Loucy (cell line): ENCODE measurements around the gene CDH2.

Source experiments
- H2AFZ ChIP-seq: fragments of 200-600 bp; sonication (generic); 2 replicates; pipeline ENCODE4 v1.6.0; 2016; ENCODE audit warnings: antibody characterized with exemption, mild to moderate bottlenecking, low read length, moderate library complexity
- H3F3A ChIP-seq: fragments of 200-600 bp; 2 replicates; pipeline ENCODE4 v1.6.0; 2016; ENCODE audit warnings: antibody characterized with exemption, low read depth, mild to moderate bottlenecking
- H3K27me3 ChIP-seq: fragments of 200-600 bp; sonication (generic); 2 replicates; pipeline ENCODE4 v1.6.1; 2014; ENCODE audit warnings: low read length, mild to moderate bottlenecking; ENCODE audit not compliant: insufficient read depth, poor library complexity, severe bottlenecking
- H3K36me3 ChIP-seq: fragments of 200-600 bp; sonication (generic); 2 replicates; pipeline ENCODE4 v1.6.1; 2016; ENCODE audit warnings: low read length; ENCODE audit not compliant: insufficient read depth
- H3K4me1 ChIP-seq: fragments of 200-600 bp; sonication (generic); 2 replicates; pipeline ENCODE4 v1.5.1; 2014; ENCODE audit warnings: low read length, mild to moderate bottlenecking; ENCODE audit not compliant: insufficient read depth, poor library complexity, severe bottlenecking
- H3K4me2 ChIP-seq: fragments of 200-600 bp; sonication (generic); 2 replicates; pipeline ENCODE4 v1.6.0; 2014; ENCODE audit warnings: antibody characterized with exemption, low read length, low read depth, mild to moderate bottlenecking; ENCODE audit not compliant: poor library complexity, severe bottlenecking
- H3K4me3 ChIP-seq: fragments of 200-600 bp; sonication (generic); 2 replicates; pipeline ENCODE4 v1.5.1; 2014; ENCODE audit warnings: low read length, mild to moderate bottlenecking, mixed read lengths; ENCODE audit not compliant: poor library complexity, severe bottlenecking
- H3K79me2 ChIP-seq: fragments of 200-600 bp; sonication (generic); 2 replicates; pipeline ENCODE4 v1.6.1; 2014; ENCODE audit warnings: low read length; ENCODE audit not compliant: insufficient read depth
- H3K9ac ChIP-seq: fragments of 200-600 bp; sonication (generic); 2 replicates; pipeline ENCODE4 v1.6.0; 2014; ENCODE audit warnings: mild to moderate bottlenecking, low read depth, low read length, moderate library complexity; ENCODE audit not compliant: poor library complexity, severe bottlenecking
- H3K9me2 ChIP-seq: fragments of 200-600 bp; sonication (generic); replicated peaks from 2 replicates; pipeline ENCODE4 v1.6.1; 2016; ENCODE audit warnings: low read depth, low read length, mixed read lengths
- H3K9me3 ChIP-seq: fragments of 200-600 bp; sonication (generic); 2 replicates; pipeline ENCODE4 v1.6.1; 2014; ENCODE audit warnings: mild to moderate bottlenecking, antibody characterized with exemption, low read length, low read depth; ENCODE audit not compliant: insufficient read depth
- H4K20me1 ChIP-seq: fragments of 200-600 bp; sonication (generic); 2 replicates; pipeline ENCODE4 v1.6.0; 2014; ENCODE audit warnings: antibody characterized with exemption, low read length, mild to moderate bottlenecking; ENCODE audit not compliant: insufficient read depth, poor library complexity, severe bottlenecking
- CTCF ChIP-seq: fragments of 200-600 bp; sonication (generic); conservative IDR thresholded peaks from 2 replicates; pipeline ENCODE4 v1.5.1; 2014; ENCODE audit warnings: mild to moderate bottlenecking, antibody characterized with exemption, low read length
- EZH2phosphoT487 ChIP-seq: fragments of 200-600 bp; IDR thresholded peaks from 2 replicates; pipeline ENCODE4 v1.6.1; 2018; ENCODE audit warnings: antibody characterized with exemption, mild to moderate bottlenecking, moderate library complexity, borderline replicate concordance

The CDH2 gene

GRCh38 chr18:28013066-28013465, 163.9 kb downstream of the CDH2 start:
- Histone ChIP-seq H3K9ac (no peak overlapping the region), H3K4me3 (no peak overlapping the region), H3K79me2 (no peaks in the 10 kb centered on the region), H2AFZ (no peak overlapping the region), H3K4me1 (no peaks in the 10 kb centered on the region), H3K9me3 (no peaks in the 10 kb centered on the region), H3K4me2 (no peak overlapping the region), H4K20me1 (no peaks in the 10 kb centered on the region), H3K27me3 (no peaks in the 10 kb centered on the region), H3K36me3 (peaks cover 20% of the 10 kb centered on the region; the same call in 1 of the 2 replicates), H3F3A (no peaks in the 10 kb centered on the region), H3K9me2 (no peaks in the 10 kb centered on the region)
- TF ChIP-seq CTCF (peak; percentile 56), EZH2phosphoT487 (no peak)

GRCh38 chr18:28012336-28012735, 164.6 kb downstream of the CDH2 start:
- no peaks in the 10 kb centered on the region for H3K9me3 ChIP-seq

GRCh38 chr18:28009589-28009988, 167.3 kb downstream of the CDH2 start:
- Histone ChIP-seq H3K4me1 (no peaks in the 10 kb centered on the region), H2AFZ (no peak overlapping the region), H3K4me2 (no peak overlapping the region), H3K9ac (no peak overlapping the region), H3F3A (no peaks in the 10 kb centered on the region), H3K9me2 (no peaks in the 10 kb centered on the region), H3K9me3 (no peaks in the 10 kb centered on the region), H3K27me3 (no peaks in the 10 kb centered on the region), H3K4me3 (no peak overlapping the region), H4K20me1 (no peaks in the 10 kb centered on the region), H3K36me3 (peaks cover 30% of the 10 kb centered on the region; the same call in 1 of the 2 replicates), H3K79me2 (no peaks in the 10 kb centered on the region)
- TF ChIP-seq EZH2phosphoT487, result no peak
- TF ChIP-seq CTCF, result no peak

More at GRCh38 chr18:28012336-28012735, 164.6 kb downstream of the CDH2 start:
- Histone ChIP-seq H3F3A (no peaks in the 10 kb centered on the region), H2AFZ (no peak overlapping the region), H3K4me1 (no peaks in the 10 kb centered on the region), H3K9ac (no peak overlapping the region), H3K36me3 (peaks cover 20% of the 10 kb centered on the region; the same call in 1 of the 2 replicates), H3K4me2 (no peak overlapping the region), H3K79me2 (no peaks in the 10 kb centered on the region), H3K27me3 (no peaks in the 10 kb centered on the region), H3K9me2 (no peaks in the 10 kb centered on the region), H3K4me3 (no peak overlapping the region), H4K20me1 (no peaks in the 10 kb centered on the region)
- TF ChIP-seq CTCF (no peak), EZH2phosphoT487 (no peak)
